ENCODE results near the gene PAQR4. TPM values are rescaled to one million over a fixed set of nuclear protein-coding genes. Genes with fewer than 3 reads are reported as not detected.

Gene PAQR4
- polyA plus RNA-seq, 1 experiment, result 4.4 TPM

DNA sequence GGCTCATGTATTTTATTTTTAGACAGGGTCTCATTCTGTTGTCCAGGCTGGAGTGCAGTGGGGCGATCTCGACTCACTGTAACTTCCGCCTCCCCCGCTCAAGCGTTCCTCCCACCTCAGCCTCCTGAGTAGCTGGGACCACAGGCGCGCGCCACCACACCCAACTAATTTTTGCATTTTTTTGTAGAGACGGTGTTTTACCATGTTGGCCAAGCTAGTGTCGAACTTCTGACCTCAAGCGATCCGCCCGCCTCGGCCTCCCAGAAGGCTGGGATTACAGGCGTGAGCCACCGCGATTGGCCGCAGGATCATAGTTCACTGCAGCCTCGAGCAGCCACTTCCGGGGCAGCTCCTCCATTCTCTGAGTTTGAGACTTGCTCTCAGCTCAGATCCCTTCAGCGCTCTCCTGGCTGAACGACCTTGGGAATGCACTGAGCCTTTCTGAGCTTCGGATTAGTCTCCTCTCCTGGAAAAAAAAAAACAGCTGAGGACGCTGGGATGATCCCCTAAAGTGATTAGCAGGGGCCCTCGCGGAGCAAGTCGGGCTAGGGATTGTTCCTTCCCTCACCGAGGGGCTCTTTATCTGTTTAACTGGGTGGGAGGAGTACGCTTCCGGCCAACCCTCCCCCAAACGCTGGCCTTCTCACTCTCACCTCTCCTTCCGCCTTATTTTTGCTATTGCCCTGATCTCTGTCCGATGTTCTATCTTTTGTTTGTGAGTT lies 12.2 kb downstream of the PAQR4 start:
- CTCF ChIA-PET, result interaction anchor here (0.6 to 2.3 kb wide), 6 partner anchors 11 to 48 kb away, joined by 3 to 7 read pairs (median 3); no protein-coding TSS in a partner anchor
- no peak for DNase-seq (ENCODE audit: low read depth)
- TF ChIP-seq, protein P1, sequence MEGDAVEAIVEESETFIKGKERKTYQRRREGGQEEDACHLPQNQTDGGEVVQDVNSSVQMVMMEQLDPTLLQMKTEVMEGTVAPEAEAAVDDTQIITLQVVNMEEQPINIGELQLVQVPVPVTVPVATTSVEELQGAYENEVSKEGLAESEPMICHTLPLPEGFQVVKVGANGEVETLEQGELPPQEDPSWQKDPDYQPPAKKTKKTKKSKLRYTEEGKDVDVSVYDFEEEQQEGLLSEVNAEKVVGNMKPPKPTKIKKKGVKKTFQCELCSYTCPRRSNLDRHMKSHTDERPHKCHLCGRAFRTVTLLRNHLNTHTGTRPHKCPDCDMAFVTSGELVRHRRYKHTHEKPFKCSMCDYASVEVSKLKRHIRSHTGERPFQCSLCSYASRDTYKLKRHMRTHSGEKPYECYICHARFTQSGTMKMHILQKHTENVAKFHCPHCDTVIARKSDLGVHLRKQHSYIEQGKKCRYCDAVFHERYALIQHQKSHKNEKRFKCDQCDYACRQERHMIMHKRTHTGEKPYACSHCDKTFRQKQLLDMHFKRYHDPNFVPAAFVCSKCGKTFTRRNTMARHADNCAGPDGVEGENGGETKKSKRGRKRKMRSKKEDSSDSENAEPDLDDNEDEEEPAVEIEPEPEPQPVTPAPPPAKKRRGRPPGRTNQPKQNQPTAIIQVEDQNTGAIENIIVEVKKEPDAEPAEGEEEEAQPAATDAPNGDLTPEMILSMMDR (IDR thresholded peaks at IDR 0.05; ENCODE audit: insufficient read depth, low read depth, low read length), result no peak
- Histone ChIP-seq H3K27me3 (ENCODE audit: control insufficient read depth, insufficient read depth, low read length) (no peaks in the 10 kb centered on the region), H3K36me3 (ENCODE audit: control insufficient read depth, insufficient read depth, low read length) (no peaks in the 10 kb centered on the region), H3K4me3 (ENCODE audit: low read depth, low read length) (no peak overlapping the region; the same call in 1 of the 2 replicates)
- POLR2A ChIA-PET, result no interaction called here

- CTCF ChIA-PET, result interaction anchor here (0.9 to 2.3 kb wide), 5 partner anchors 10 to 47 kb away, joined by 3 to 8 read pairs (median 4); no protein-coding TSS in a partner anchor
- H3K36me3 ChIP-seq (ENCODE audit: control insufficient read depth, insufficient read depth, low read length), result no peaks in the 10 kb centered on the region
- POLR2A ChIA-PET, result no interaction called here
Observed at GRCh38 chr16:2981899-2982250, 12.7 kb downstream of the PAQR4 start.

GRCh38 chr16:2982402-2982801 lies 13.3 kb downstream of the PAQR4 start:
- ChIA-PET POLR2A (no interaction called here), CTCF (interaction anchor here (1.1 to 2.3 kb wide), 6 partner anchors 9 to 47 kb away, joined by 3 to 8 read pairs (median 5); no protein-coding TSS in a partner anchor)
- no peak for DNase-seq (ENCODE audit: low read depth)
- Histone ChIP-seq H3K4me3 (ENCODE audit: low read depth, low read length) (no peak overlapping the region), H3K36me3 (ENCODE audit: control insufficient read depth, insufficient read depth, low read length) (no peaks in the 10 kb centered on the region), H3K27me3 (ENCODE audit: control insufficient read depth, insufficient read depth, low read length) (no peaks in the 10 kb centered on the region)
- TF ChIP-seq, protein P1 (IDR thresholded peaks at IDR 0.05; ENCODE audit: insufficient read depth, low read depth, low read length), result no peak

More at GRCh38 chr16:2981899-2982250, 12.7 kb downstream of the PAQR4 start:
- TF ChIP-seq, protein P1 (IDR thresholded peaks at IDR 0.05; ENCODE audit: insufficient read depth, low read depth, low read length), result no peak
- DNase-seq (ENCODE audit: low read depth), result no peak
- Histone ChIP-seq H3K27me3 (ENCODE audit: control insufficient read depth, insufficient read depth, low read length) (no peaks in the 10 kb centered on the region), H3K4me3 (ENCODE audit: low read depth, low read length) (no peak overlapping the region)

DNA sequence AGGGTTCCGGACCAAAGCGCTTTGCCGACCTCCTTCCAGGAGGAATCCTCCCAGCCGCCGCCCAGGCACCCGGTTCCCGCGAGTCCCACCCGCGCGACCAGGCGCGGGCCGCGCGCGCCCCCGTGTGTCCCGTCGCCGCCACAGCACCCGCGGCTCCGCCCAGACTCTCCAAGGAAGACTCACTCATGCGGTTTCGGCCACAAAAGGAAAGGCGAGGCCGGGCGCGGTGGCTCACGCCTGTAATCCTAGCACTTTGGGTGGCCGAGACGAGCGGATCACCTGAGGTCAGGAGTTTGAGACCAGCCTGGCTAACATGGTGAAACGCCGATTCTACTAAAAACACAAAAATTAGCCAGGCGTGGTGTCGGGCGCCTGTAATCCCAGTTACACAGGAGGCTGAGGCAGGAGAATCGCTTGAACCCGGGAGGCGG lies 14.6 kb downstream of the PAQR4 start:
- TF ChIP-seq, protein P1 (IDR thresholded peaks at IDR 0.05; ENCODE audit: insufficient read depth, low read depth, low read length), result peak; percentile 58
- H3K4me3 ChIP-seq (ENCODE audit: low read depth, low read length), result 0 out of 2 replicates have a peak overlapping the region, but pooled peaks have one; percentile 19
- DNase-seq (ENCODE audit: low read depth), result peak; percentile 38

GRCh38 chr16:2985462-2985861 lies 16.3 kb downstream of the PAQR4 start:
- H3K27me3 ChIP-seq (ENCODE audit: control insufficient read depth, insufficient read depth, low read length), result peaks cover 6% of the 10 kb centered on the region
- no peaks in the 10 kb centered on the region for H3K36me3 ChIP-seq (ENCODE audit: control insufficient read depth, insufficient read depth, low read length)
- TF ChIP-seq, protein P1 (IDR thresholded peaks at IDR 0.05; ENCODE audit: insufficient read depth, low read depth, low read length), result no peak
- H3K4me3 ChIP-seq (ENCODE audit: low read depth, low read length), result no peak overlapping the region
- DNase-seq (ENCODE audit: low read depth), result no peak
- ChIA-PET CTCF (interaction anchor here (1.0 kb wide), 1 partner anchor 18 kb away, joined by 6 read pairs; no protein-coding TSS in a partner anchor), POLR2A (no interaction called here)

More for the DNA sequence above, 14.6 kb downstream of the PAQR4 start:
- Histone ChIP-seq H3K36me3 (ENCODE audit: control insufficient read depth, insufficient read depth, low read length) (no peaks in the 10 kb centered on the region), H3K27me3 (ENCODE audit: control insufficient read depth, insufficient read depth, low read length) (no peaks in the 10 kb centered on the region)
- ChIA-PET POLR2A (no interaction called here), CTCF (interaction anchor here (0.6 to 1.4 kb wide), 5 partner anchors 8 to 160 kb away, joined by 3 to 8 read pairs (median 5); partner anchors contain the start of gene PAQR4)

All from BJ (cell line).